Progenitor cell of endocrine pancreas (in vitro differentiated cells): Measurements from ENCODE around the gene MTHFS. TPM values are rescaled to one million over a fixed set of nuclear protein-coding genes. Genes with fewer than 3 reads are reported as not detected.

ENCODE experiments used
- DNase-seq: peaks from one replicate; pipeline ENCODE4 v3.0.0; 2021; ENCODE audit warnings: low spot score; ENCODE audit not compliant: unreplicated experiment
- H3K27ac Mint-ChIP-seq: 2 replicates; pipeline ENCODE4 v1.8.0; 2021; ENCODE audit warnings: mild to moderate bottlenecking, moderate library complexity, mixed read lengths
- H3K27me3 Mint-ChIP-seq: 2 replicates; pipeline ENCODE4 v1.8.0; 2021; ENCODE audit warnings: mixed read lengths
- H3K36me3 Mint-ChIP-seq: 2 replicates; pipeline ENCODE4 v1.8.0; 2022; ENCODE audit warnings: mixed read lengths; ENCODE audit not compliant: insufficient read depth
- H3K4me1 Mint-ChIP-seq: 2 replicates; pipeline ENCODE4 v1.8.0; 2021; ENCODE audit warnings: low read depth, mixed read lengths
- H3K4me3 Mint-ChIP-seq: 2 replicates; pipeline ENCODE4 v1.8.0; 2021; ENCODE audit warnings: low read depth, mild to moderate bottlenecking, moderate library complexity, mixed read lengths
- H3K9me3 Mint-ChIP-seq: 2 replicates; pipeline ENCODE4 v1.8.0; 2021; ENCODE audit warnings: low read depth, mixed read lengths
- CTCF ChIP-seq: fragments of 200-600 bp; sonication (generic); IDR thresholded peaks from one replicate; pipeline ENCODE4 v1.5.0; 2021; ENCODE audit warnings: antibody characterized with exemption, mild to moderate bottlenecking; ENCODE audit not compliant: unreplicated experiment
- total RNA-seq: library from RNA; stranded (reverse); gene quantifications from 2 replicates; pipeline ENCODE4 v1.2.1, GENCODE V29; 2021

MTHFS gene
- total RNA-seq, 1 donor from 2014 or later = 33.6 TPM

- H3K4me1 Mint-ChIP-seq = no peaks in the 10 kb centered on the region
- H3K27me3 Mint-ChIP-seq = no peaks in the 10 kb centered on the region
- H3K9me3 Mint-ChIP-seq = peaks cover 4% of the 10 kb centered on the region
- no peak overlapping the region for H3K27ac Mint-ChIP-seq
- no peak for DNase-seq
- no peak for TF ChIP-seq CTCF
- H3K4me3 Mint-ChIP-seq = no peak overlapping the region
- peaks cover 25% of the 10 kb centered on the region for H3K36me3 Mint-ChIP-seq
Measured at GRCh38 chr15:79832367-79833120, 64.3 kb downstream of the MTHFS start.

GRCh38 chr15:79831604-79832003 lies 65.2 kb downstream of the MTHFS start:
- Mint-ChIP-seq H3K4me3 (no peak overlapping the region), H3K27ac (no peak overlapping the region), H3K4me1 (no peaks in the 10 kb centered on the region), H3K36me3 (peaks cover 23% of the 10 kb centered on the region), H3K9me3 (peaks cover 4% of the 10 kb centered on the region), H3K27me3 (no peaks in the 10 kb centered on the region)
- no peak for DNase-seq
- no peak for TF ChIP-seq CTCF

GRCh38 chr15:79829950-79830349 lies 66.9 kb downstream of the MTHFS start:
- Mint-ChIP-seq H3K36me3 (peaks cover 23% of the 10 kb centered on the region), H3K4me3 (no peak overlapping the region), H3K4me1 (no peaks in the 10 kb centered on the region), H3K27ac (no peak overlapping the region), H3K9me3 (peaks cover 4% of the 10 kb centered on the region), H3K27me3 (no peaks in the 10 kb centered on the region)
- no peak for DNase-seq
- TF ChIP-seq CTCF = no peak

- Mint-ChIP-seq H3K9me3 (peaks cover 4% of the 10 kb centered on the region), H3K27me3 (no peaks in the 10 kb centered on the region), H3K4me1 (peaks cover 5% of the 10 kb centered on the region), H3K36me3 (peaks cover 15% of the 10 kb centered on the region), H3K27ac (no peak overlapping the region), H3K4me3 (no peak overlapping the region)
- DNase-seq = no peak
- no peak for TF ChIP-seq CTCF
Measured at GRCh38 chr15:79828447-79828846, 68.4 kb downstream of the MTHFS start.

- Mint-ChIP-seq H3K36me3 (peaks cover 9% of the 10 kb centered on the region), H3K4me3 (no peak overlapping the region), H3K27me3 (no peaks in the 10 kb centered on the region), H3K27ac (no peak overlapping the region), H3K9me3 (peaks cover 4% of the 10 kb centered on the region), H3K4me1 (peaks cover 5% of the 10 kb centered on the region)
- no peak for DNase-seq
- no peak for TF ChIP-seq CTCF
Measured at GRCh38 chr15:79826800-79827199, 70.0 kb downstream of the MTHFS start.
